GDM1 (cell line): ENCODE data around the gene NPRL2.
A peak's percentile ranks its signal among the peaks of the same experiment; 100 is the strongest.

ENCODE experiments used
- DNase-seq: peaks from one replicate; lab custom pipeline; 2025; lab: John Stamatoyannopoulos, UW

Gene NPRL2

GRCh38 chr3:50373146-50374051 lies 22.8 kb upstream of the NPRL2 start:
- no peak for DNase-seq

- peak; percentile 17 for DNase-seq
Observed at GRCh38 chr3:50372349-50372748, 21.8 kb upstream of the NPRL2 start.

- DNase-seq, result no peak
Observed at GRCh38 chr3:50371133-50371685, 20.6 kb upstream of the NPRL2 start.

- DNase-seq, result no peak
Observed at GRCh38 chr3:50370594-50370993, 20.0 kb upstream of the NPRL2 start.

DNA sequence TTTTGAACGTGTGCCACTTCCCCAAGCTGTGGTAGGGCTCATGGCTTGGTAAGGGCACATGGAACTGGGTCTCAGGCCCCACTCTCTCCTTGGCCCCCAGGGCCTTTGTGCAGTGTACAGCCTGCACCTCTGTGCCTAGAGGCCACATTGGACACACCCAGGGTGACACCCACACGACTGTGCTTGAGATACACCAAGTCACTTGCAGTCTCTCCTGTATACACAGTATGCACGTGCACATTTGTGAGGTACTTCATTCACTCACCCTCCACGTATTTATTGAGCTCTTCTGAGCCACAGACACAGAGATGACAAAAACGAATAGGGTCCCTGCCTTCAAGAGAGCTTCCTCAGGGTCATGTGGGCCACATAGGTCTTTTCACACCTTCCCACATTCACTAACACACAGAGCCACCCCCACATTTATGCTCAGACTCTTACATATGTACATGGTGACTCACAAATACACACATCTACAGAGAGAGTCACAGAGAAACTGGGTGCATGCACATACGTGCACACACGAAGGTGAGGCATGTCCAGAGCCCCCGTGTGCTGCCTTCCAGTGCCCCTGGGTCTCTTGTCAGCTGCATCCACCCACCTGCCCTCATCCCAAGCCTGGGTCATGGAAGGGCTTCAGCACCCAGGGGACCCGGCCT lies 18.6 kb upstream of the NPRL2 start:
- DNase-seq, result no peak

GRCh38 chr3:50365842-50366220 lies 15.3 kb upstream of the NPRL2 start:
- DNase-seq, result no peak

DNA sequence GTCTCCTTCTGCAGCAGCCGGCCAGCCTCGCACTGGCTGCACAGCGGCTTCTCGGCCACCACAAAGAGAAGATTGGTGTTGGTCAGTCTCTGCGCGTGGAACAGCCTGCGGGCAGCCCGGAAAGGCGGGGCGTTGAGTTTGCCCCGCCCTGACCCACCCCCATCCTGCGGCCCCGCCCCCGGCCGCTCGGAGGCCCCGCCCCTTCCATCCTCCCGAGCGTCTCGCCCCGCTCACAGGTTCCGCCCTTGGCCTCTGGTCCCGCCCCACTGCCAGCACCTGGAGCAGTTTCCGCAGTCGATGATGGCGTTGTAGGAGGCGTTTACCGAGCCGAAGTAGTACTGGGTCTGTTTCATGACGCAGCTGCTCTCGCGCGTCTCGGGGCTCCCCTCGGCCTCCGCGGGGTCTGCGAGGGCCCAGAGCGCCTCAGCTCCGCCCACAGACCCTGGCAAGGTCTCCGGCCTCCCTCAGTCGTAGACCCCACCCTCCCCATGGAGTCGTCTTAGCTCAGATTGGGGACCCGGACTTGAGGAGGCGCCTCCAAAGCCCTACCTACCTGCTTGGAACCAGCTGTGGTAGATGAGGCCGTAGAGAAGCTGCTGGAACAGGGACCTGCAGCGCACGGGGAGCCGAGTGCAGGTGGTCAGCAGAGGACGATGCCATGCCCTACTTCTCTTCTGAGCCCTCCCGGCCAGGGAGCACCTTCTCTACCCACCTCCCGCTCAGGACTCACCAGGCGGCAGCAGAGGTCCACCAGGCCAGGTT lies 14.7 kb upstream of the NPRL2 start:
- no peak for DNase-seq

- no peak for DNase-seq
Observed at GRCh38 chr3:50364573-50365079, 14.1 kb upstream of the NPRL2 start.

DNA sequence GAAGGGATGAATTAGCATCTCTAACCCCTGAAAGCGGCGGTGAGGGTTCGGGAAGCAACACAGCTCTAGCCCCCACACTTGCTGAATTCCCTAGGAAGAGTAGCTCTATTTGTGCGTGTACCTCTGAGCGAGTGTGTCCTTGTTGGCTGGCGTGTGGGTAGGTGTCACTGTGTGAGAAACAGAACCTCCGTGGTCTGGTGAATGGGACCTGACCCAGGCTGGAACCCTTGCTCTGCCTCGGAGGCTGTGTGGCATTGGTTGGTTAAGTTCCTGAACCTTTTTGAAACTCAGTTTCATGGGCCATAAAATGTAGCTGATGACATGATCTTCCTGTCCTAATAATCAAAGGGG lies 9.2 kb upstream of the NPRL2 start:
- DNase-seq, result no peak

- DNase-seq, result peak; percentile 95
Observed at GRCh38 chr3:50358911-50359759, 8.6 kb upstream of the NPRL2 start, which contains the start of gene TMEM115. TSS of gene TMEM115 (minus strand) at chr3:50359521. CDS start at chr3:50359063, 458 bp downstream.

- DNase-seq, result no peak
Observed at GRCh38 chr3:50358355-50358910, 7.9 kb upstream of the NPRL2 start.

DNA sequence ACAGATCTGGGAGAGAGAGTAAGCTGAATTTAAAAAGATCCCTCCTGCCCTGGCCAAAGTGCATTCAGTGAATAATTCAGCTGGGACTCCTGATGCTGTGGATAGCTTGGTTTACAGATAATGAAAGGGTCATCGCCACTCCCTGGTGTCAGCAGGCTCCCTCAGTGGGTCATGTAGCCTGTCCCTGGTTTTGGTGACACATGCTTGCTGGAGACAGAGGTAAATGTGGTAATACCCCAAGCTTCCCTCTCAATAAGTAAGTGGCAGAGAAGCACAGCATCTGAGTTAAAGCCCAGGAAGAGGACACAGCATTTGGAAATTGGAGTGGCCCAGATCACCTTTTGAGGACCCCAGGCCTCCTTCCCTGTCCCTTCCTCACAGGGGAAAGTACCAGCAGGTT lies 6.9 kb upstream of the NPRL2 start:
- no peak for DNase-seq

- DNase-seq, result no peak
Observed at GRCh38 chr3:50356553-50356952, 6.0 kb upstream of the NPRL2 start.

DNA sequence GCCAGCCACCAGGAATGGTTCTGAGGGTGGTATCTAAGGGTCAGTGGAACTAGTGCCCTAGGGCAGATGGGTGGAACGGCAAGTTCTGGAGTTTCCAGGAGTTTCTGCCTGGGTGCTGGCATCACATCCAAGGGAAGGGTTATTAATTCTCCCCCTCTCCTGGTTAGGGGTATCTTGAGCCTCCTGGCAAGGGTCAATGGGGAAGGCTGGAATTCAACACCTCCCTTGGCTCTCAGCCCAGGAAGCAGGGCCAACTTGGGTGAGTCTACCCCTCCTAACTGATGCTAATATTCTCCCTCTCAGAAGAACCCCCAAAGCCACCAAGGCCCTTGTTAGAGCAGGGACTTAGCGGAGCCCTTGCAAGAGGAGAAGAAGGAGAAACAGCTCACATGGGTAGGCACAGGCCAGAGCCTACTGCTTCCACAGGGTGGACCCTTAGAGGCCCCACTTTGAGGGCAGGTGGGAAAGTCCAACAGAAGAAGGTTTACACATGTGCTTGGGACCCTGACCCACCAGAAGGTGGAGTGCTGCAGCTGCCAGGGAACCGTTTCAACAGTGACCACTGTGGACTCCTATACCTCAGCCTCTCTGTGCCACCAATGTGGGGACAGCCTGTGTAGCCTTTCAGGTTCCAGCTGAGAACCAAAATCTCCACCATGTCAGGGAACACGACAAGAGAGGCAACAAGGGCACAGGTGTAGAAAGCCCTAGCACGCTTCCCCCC lies 5.4 kb upstream of the NPRL2 start:
- no peak for DNase-seq

- DNase-seq, result no peak
Observed at GRCh38 chr3:50354850-50355249, 4.3 kb upstream of the NPRL2 start.

GRCh38 chr3:50354186-50354764 lies 3.7 kb upstream of the NPRL2 start:
- no peak for DNase-seq

GRCh38 chr3:50353245-50354004 lies 2.9 kb upstream of the NPRL2 start:
- DNase-seq, result no peak

DNA sequence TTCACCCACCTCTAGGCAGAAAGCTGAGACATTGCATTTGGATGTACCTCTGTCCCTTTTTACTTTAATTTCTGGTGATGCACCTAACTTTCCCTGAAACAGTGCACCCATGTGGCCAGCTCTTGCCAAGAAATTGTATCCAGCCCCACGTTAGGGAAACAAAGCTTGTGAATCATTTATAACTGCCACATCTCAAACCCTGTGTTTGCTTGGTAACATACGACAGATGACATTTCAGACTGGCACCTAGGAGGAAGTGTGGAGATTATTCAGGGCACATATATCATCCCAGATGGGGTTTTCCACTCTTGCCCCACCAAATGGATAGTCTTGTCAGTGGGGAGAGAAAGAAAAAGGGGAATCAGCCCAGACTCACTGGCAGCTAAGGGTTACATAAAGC lies 2.2 kb upstream of the NPRL2 start:
- no peak for DNase-seq

DNA sequence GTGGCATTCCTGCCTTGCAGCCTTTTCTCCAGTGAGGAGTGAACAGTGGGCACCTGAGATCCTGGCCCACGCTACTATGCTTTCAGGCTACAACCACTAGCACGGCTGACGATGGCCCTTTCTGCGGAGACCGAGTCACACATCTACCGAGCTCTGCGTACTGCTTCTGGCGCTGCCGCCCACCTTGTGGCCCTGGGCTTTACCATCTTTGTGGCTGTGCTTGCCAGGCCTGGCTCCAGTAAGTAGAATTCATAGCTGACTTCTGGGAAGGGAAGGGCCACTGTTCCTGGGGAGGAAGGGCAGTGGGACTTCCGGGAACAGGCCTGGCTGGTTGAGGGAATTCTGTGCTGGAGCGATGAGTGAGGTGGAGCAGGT lies 735 bp upstream of the NPRL2 start:
- DNase-seq, result no peak
